ENCODE results near the gene DLK1. TPM values are rescaled to one million over a fixed set of nuclear protein-coding genes. Genes with fewer than 3 reads are reported as not detected.

Gene DLK1
- total and polyA plus RNA-seq, 2 of the 4 experiments (the other 2 are of a cell fraction): under 0.01 to 0.07 TPM

DNA sequence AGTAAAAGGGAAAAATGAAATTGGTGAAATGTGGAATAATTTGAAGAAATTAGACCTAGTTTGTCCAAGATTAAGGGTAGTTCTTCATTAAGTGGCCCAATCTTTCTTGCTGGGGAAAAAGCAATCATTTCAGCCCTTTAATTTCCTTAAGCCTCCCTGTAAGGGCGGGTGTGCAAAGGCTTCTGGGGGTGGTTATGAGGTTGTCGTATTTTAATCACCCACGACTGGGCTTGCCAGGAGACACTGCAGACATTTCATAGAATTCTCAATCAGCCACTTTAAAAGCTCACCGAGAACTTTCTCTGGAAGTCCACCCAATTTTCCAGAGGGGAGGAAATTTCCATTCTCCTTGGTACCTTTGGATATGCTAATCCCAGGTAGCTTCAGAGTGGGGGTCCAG is 43.4 kb downstream of the DLK1 start:
- Histone ChIP-seq H3K4me3 (ENCODE audit: insufficient read depth, low read depth, low read length) (no peak overlapping the region), H3K79me1 (ENCODE audit: low read depth in 1 of 2, low read length in 2 of 2) (no peaks in the 10 kb centered on the region), H3K56ac (ENCODE audit: extremely low read depth, insufficient read depth, low read length) (no peak overlapping the region), H4K20me1 (ENCODE audit: insufficient read depth, low read length) (no peaks in the 10 kb centered on the region), H2BK20ac (ENCODE audit: low read depth, low read length) (no peak overlapping the region), H2AK5ac (ENCODE audit: low read depth, low read length) (no peak overlapping the region), H3K9me3 (ENCODE audit: control insufficient read depth, insufficient read depth, low read length) (peaks cover 10% of the 10 kb centered on the region), H2AFZ (replicated peaks; ENCODE audit: low read length, poor library complexity) (no peak overlapping the region), H3K9ac (ENCODE audit: low read depth, low read length) (no peak overlapping the region), H4K91ac (ENCODE audit: insufficient read depth, low read depth, low read length) (no peak overlapping the region), H4K8ac (ENCODE audit: low read depth in 2 of 2, low read length in 2 of 2) (no peak overlapping the region), H3K27ac (ENCODE audit: insufficient read depth, low read length) (no peak overlapping the region), H3K18ac (ENCODE audit: low read depth, low read length) (no peak overlapping the region), H2BK15ac (ENCODE audit: low read depth, low read length) (no peak overlapping the region), H3K9me1 (ENCODE audit: insufficient read depth, low read length) (no peaks in the 10 kb centered on the region; the same call in 1 of the 2 replicates), H2BK120ac (ENCODE audit: low read depth, low read length) (no peak overlapping the region), H3K23ac (ENCODE audit: low read depth, low read length) (no peak overlapping the region), H3K4ac (ENCODE audit: low read depth, low read length) (no peak overlapping the region), H3K4me1 (ENCODE audit: control insufficient read depth, insufficient read depth, low read length) (no peaks in the 10 kb centered on the region), H2BK5ac (ENCODE audit: low read depth, low read length, poor library complexity, severe bottlenecking) (no peak overlapping the region), H3K14ac (replicated peaks; ENCODE audit: low read depth, low read length) (no peak overlapping the region), H4K5ac (ENCODE audit: low read depth, low read length) (no peak overlapping the region), H3K4me2 (ENCODE audit: low read depth, low read length) (no peak overlapping the region), H2AK9ac (replicated peaks; ENCODE audit: low read depth, low read length, poor library complexity) (no peak overlapping the region), H3K27me3 (ENCODE audit: control insufficient read depth, insufficient read depth, low read length) (peaks cover 46% of the 10 kb centered on the region), H3K36me3 (ENCODE audit: control insufficient read depth, insufficient read depth, low read length) (no peaks in the 10 kb centered on the region)
- POLR2A ChIA-PET (ENCODE audit: unreplicated experiment): interaction anchor here (0.5 kb wide), 1 partner anchor 8 kb away, joined by 5 read pairs; no protein-coding TSS in a partner anchor
- TF ChIP-seq RAD21 (IDR thresholded peaks at IDR 0.05; ENCODE audit: low read length) (no peak), RFX5 (IDR thresholded peaks at IDR 0.05; ENCODE audit: low read depth, low read length) (no peak), MAZ (IDR thresholded peaks at IDR 0.05; ENCODE audit: borderline replicate concordance, low read depth, low read length) (no peak), BHLHE40 (IDR thresholded peaks at IDR 0.05; ENCODE audit: low read depth, low read length) (no peak), MXI1 (IDR thresholded peaks at IDR 0.05; ENCODE audit: borderline replicate concordance, low read depth, low read length) (no peak), SMC3 (IDR thresholded peaks at IDR 0.05; ENCODE audit: low read depth, low read length) (no peak), RCOR1 (IDR thresholded peaks at IDR 0.05; ENCODE audit: insufficient replicate concordance, low read length) (no peak), CHD1 (IDR thresholded peaks at IDR 0.05; ENCODE audit: low read depth, low read length) (no peak), POLR2A (IDR thresholded peaks at IDR 0.05; ENCODE audit: low read depth, low read length) (no peak), NFE2L2 (IDR thresholded peaks at IDR 0.05; ENCODE audit: low read depth, low read length) (no peak)
- TF ChIP-seq, protein P1, sequence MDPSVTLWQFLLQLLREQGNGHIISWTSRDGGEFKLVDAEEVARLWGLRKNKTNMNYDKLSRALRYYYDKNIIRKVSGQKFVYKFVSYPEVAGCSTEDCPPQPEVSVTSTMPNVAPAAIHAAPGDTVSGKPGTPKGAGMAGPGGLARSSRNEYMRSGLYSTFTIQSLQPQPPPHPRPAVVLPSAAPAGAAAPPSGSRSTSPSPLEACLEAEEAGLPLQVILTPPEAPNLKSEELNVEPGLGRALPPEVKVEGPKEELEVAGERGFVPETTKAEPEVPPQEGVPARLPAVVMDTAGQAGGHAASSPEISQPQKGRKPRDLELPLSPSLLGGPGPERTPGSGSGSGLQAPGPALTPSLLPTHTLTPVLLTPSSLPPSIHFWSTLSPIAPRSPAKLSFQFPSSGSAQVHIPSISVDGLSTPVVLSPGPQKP (IDR thresholded peaks at IDR 0.05; ENCODE audit: borderline replicate concordance, low read depth, low read length): no peak
- in situ Hi-C loops (cut with MboI; ENCODE audit: low sequenced_read_pairs) (no loop called here), dilution Hi-C loops (cut with HindIII; ENCODE audit: low sequenced_read_pairs, unreplicated experiment) (no loop called here), intact Hi-C loops (cut with micrococcal nuclease) (no loop called here)
- no CpG with 5 or more reads among the region's 4 CpGs for WGBS, 2 experiments (ENCODE audit: extremely low coverage in 2 of 2, insufficient read length in 1 of 2)
- DNase-seq (no peak), ATAC-seq (ENCODE audit: low read depth) (no peak)
- no TSS peak for BruUV-seq (replicated peaks)
- CTCF ChIA-PET: no interaction called here
